GM19099 (cell line): ENCODE results near the gene BRD3OS.

Experiments used
- POLR2A ChIP-seq: IDR thresholded peaks from 3 replicates; pipeline ENCODE4 v1.6.1; 2011; ENCODE audit warnings: low read depth; ENCODE audit not compliant: insufficient read length; ENCODE audit errors: extremely low read depth

Gene BRD3OS

DNA sequence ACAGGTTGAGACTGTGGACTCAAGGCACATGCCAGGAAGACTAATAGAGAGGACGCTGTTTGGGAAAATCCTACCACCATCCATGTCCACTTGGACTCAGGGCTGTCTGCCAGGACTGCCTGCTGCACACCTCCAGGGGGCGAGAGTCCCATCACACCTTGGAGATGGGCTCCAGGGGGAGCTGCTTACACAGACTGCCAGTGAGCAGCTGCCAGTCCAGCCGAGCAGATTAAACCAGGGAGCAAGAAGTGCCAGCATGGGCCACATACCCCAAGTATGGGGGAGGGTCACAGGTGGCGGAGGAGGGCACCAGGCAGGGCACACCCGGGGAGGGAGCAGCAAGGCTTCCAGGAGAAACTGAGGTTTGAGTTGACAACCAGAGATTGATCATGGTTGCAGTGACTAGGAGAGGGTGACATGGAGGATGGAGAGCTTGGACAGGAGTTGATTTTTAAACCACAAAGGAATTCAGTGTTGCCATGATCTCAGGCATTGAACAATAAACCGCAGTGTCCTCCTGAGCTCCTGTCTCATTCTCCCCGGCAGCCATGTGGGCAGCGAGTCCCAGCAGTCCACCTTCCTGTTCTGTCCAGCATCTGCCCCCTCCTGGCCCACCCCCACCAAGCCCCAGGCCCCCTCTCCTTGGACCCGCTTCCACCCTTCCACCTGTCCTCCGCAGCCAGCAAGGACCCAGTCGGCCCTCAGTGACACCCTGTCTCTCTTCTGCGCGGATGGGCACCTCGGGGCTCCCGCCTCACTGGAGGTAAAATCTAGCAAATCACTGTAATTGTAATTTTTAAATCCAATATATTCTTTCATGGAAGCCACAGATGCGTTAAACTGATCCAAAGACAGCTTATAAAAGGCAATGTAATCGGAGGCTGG lies 30.0 kb upstream of the BRD3OS start:
- TF ChIP-seq POLR2A = no peak

DNA sequence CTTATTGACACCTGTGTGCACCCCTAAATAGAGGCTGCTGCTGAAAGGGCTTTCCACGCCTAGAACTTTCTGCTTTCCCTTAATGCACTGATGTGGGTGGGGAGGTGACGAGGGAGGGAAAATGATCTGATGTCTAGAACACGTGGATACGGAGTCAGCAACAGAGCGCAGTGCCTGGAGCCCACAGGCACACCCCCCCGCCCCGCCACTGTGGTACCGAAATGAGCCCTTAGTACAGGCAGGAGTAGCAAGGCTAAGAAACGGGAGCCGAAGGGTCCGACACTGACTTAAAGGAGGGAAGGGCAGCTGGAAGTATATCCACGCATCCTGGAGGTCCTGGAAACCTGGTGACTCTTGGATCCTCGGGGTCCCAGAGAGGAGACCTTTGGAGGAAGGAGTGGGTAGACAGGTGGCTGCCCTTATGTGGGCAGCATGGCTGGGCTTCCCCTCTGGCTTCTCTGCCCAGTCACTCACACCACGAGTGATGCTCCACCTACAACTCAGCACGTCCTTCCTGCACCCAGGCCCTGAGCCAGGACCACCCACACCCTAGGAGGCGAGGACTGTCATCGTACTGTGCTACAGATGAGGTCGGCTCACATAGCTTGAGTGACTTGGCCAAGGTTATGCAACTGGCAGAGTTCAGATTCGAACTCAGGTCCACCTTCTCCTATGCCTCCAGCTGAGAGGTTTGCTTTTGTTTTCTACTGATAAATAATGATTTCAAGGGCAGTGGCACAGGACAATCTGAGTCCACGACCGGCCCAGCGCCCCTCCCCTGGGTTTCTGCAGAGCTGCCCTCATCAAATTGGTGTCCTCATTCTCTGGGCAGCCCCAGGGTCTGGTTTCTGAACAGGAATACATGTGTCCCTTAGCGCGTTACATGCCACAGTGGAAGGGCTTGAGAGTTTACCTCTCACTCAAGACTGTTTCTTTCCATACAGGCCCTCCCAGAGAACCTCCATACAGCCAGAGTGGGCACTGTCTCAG lies 28.5 kb upstream of the BRD3OS start:
- TF ChIP-seq POLR2A = no peak

DNA sequence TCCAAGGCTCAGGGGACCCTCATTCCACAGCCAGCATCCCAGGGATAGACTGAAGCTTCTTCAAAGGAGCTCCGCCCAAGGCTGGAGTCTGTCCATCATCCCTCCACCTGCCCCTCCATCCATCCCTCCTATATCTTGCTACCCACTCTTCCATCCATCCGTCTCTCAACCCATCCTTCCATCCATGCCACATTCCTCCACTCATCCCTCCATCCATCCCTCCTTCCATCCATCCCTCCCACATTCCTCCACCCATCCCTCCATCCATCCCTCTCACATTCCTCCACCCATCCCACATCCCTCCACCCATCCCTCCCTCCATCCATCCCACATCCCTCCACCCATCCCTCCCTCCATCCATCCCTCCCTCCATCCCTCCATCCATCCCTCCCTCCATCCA lies 27.7 kb upstream of the BRD3OS start:
- no peak for TF ChIP-seq POLR2A

DNA sequence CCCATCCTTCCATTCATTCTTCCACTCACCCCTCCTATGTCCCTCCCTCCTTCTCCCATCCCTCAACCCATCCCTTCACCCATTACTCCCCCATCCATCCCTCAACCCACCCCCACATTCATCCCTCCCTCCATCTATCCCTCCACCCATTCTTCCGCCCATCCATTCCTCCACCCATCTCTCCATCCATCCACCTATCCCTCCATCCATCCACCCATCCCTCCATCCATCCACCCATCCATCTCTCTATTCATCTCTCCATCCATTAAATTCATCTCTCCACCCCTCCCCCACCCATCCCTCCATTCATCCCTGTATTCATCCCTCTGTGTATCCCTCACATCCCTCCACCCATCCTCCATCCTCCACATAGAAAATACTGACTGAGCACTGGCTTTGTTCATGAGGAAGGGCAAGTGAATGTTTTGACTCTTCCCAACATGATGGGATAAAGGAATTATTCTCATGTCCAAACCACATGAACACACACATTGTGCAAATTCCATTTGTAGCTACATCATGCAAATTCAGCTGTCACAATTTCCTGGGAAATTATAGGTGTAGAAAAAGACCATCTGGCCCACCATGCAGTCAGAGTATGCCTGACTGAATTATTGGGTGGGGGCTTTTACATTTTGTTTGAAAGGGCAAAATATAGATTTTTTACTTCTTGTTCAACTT lies 26.2 kb upstream of the BRD3OS start:
- no peak for TF ChIP-seq POLR2A

DNA sequence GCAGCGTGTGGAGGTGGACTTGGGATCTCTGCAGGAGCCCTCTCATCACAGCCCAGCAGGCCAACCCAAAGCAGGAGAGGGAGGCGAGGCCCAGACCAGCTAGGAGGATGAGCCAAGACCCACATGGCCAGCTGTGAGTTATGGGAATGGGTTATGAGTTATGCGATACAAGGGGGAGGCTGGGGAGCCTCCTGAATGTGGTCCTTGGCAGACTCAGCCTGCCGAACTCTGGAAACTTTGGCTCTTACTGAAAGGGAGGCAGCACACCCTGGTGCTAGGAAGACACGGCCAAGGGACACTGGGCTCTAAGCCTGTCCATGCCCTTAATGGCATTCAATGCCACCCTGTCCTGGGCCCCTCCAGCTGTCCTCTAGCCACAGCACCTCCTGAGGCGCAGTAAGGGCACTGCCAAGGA lies 25.4 kb upstream of the BRD3OS start:
- TF ChIP-seq POLR2A = no peak

DNA sequence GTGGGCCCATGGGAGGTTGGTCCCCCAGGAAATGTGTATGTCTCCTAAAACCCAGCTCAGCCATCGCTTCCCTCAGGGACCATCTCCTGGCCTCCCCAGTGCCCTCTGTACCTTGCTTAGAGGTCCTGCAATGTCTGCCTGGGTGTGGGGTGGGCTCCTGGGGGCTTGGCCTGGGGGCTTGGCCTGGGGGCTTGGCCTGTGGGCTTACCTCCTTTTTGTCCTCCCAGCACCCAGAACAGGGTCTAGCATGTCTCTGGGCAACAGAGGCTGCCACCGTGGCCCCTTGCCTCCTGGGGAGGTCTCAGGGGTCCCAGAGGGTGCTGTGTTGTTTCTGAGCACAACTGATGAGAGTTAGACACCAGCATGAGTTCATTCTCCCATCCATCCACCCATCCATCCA lies 22.5 kb upstream of the BRD3OS start:
- TF ChIP-seq POLR2A = no peak

DNA sequence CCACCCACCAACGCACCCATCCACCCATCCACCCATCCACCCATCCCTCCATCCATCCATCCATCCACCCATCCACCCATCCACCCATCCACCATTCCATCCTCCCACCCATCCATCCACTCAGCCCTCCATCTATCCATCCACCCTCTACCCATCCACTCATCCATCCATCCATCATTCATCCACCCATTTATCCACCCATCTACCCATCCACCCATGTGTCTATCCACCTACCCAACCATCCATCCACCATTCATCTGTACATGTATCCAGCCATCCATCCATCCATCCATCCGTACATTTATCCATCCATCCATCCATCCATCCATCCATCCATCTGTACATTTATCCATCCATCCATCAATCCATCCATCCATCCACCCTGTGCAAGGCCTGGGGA lies 22.0 kb upstream of the BRD3OS start:
- no peak for TF ChIP-seq POLR2A

DNA sequence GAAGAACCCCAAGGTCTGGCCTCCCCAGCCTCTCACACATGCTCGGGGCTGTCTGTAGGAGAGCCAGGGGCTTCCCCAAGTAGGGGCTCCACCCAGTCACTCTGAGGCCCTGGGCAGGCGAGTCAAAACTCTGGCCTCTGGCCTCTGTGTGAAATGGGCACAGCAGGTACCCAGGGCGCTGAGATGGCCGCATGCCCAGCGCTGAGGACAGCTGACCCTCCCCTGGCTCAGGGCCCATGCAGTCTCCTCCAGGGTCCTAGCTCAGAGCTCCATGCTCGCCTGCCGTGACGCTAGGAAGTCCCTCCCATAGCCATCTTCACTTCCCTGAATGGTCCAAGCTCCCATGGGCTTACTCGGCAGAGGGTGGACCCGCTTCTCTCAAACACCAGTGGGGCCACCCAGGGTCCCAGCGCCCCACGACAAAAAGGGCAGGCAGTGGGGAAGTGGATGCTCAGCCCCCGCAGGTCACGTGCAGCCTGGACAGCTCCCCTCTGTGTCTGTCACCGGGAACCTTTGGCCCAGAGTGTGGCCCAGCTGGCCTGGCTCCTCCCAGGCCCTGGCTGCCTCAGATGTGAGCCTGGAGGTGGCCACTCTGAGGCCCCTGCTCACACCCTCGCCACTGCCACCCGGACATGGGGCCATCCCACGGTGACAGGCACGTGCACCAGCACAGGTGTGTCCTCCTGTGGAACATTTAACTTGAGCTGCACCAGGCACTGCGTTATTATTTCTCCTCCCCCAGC lies 21.0 kb upstream of the BRD3OS start:
- TF ChIP-seq POLR2A = no peak

DNA sequence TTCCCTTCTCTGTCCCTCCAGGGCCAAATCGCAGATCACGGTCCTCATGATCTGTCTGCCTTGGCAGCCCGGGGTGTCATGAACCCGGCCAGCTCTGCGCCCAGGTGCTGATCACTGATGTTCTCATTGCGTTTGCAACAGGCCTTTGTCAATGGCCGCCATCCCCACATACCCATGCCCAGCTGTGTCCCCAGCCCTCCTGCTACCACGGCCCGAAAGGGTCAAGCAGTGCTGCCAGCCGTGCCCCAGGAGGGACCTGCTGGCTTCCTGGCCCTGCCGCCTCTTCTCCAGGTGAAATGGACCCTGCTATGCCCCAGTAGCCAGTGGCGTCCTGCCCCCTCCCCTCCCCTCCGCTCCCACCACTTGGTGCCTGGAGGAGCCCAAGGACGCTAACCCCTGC lies 20.4 kb upstream of the BRD3OS start:
- no peak for TF ChIP-seq POLR2A

DNA sequence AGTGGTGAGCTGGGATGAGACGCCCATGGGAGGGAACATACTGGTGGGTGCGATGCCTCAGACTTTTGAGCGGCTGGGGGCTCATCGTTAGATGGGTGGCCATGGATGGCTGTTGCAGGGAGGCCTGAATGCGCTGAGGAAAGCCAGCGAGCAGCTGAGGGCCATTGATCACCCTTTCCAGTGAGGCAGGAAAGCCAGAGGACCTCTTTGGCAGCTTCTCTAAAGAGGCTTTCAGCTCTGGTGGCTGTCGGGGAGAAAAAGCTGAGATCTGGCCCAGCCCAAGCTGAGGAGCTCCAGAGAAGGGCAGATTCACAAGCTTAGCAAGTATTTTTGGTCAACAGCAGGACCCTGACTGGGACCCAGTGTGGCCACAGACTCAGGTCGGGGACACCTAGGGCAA lies 19.9 kb upstream of the BRD3OS start:
- TF ChIP-seq POLR2A = no peak

DNA sequence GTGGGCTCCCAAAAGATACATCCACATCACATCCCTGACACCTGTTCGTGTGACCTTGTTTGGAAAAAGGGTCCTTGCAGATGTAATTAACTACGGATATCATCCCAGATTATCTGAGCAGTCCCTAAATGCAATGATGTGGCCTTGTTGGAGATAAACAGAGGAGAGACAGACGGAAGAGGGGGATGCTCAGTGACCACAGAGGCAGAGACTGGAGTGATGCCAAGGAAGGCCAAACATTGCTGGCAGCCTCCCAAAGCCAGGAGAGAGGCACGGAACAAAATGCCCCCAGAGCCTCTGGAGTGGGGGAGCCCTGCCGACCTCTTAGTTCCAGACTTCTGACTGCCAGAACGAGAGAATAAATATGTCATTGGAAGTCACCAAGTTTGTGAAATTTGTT lies 18.1 kb upstream of the BRD3OS start:
- no peak for TF ChIP-seq POLR2A

DNA sequence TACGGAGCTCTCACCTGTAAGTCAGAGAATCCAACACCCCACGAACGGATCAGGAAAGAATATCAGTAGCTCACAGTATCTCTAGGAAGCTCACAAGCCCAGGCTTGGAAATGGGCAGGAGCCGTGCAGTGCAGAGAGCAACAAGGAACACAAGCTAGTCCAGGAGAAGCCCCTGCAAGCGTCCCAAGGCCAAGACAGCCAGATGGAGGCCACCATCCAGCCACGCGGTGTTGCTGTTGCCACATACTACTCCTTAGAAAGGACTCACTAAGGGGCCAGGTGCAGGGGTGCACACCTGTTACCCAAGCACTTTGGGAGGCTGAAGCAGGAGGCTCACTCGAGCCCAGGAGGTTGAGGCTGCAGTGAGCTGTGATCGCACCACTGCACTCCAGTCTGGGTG lies 17.7 kb upstream of the BRD3OS start:
- no peak for TF ChIP-seq POLR2A

DNA sequence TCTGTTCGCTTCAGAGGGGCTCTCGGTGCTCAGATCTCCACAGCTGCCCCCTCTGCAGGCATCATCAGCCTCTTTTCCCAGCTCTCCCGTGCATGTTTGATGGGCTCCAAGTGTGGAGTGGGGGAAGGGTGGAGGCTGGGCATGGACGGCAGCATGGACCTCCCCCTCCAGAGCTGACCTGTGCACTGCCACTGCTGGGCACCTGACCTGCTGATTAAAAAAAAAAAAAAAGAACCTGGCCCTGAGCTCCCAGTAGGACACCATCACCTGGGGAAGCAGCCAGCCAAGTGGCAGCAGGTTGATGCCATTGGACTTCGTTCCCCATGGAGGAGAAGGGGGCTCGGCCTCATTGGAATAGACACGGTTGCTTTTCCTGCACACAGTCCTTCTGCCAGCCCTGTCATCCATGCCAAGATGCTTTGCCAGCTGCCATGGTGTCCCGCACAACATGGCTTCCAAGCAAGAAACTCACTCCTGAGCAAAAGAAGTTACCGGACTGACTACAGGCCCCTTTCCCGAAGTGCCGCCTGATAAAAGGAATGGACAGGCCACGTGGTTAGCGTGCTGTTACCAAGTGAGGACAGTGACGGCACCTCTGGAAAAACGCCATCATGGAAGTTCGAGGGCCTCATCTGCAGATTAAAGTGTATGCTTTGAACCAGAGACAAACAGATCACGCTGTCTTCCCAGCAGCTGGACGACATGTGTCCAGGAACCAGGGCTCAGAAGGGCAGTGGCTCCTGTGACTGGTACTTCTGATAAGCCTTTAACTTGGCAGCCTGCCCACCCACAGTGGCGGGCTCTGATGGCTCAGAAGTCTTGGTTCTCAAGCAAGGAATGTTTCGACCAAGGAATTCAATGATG lies 14.7 kb upstream of the BRD3OS start:
- no peak for TF ChIP-seq POLR2A

DNA sequence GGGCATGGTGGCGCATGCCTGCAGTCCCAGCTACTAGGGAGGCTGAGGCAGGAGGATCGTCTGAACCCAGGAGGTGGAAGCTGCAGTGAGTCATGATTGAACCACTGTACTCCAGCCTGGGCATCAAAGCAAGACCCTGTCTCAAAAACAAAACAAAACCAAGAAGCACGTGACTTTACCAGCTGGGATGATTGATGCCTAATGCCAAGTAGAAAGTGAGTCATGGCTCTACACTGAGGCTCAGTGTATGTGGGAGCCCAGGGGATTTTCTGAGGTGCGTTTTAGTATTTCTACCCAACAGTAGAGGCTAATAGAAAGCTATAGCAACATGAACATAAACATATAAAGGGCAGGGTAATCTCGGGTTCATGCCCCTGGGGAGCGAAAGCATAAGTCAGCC lies 13.9 kb upstream of the BRD3OS start:
- no peak for TF ChIP-seq POLR2A

DNA sequence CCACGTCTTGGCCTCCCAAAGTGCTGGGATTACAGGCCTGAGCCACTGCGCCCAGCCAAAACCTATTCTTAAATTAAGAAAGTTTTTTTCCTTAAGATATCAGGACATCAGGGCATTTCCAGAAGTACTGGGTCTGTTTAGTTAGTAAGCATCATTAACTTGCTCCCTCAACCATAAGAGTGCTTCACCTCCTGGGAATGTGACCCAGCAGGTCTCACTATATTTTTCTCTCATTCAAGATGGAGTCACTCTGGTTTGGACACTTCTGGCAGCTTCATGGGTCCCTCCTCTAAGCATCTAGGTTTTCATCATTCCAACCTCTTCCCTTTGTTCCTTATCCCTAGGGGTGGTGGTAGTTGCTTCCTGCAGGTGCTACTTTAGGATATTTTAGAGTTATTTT lies 10.3 kb upstream of the BRD3OS start:
- TF ChIP-seq POLR2A = no peak
